Measurements from ENCODE around the gene HOXC10. TPM values are rescaled to one million over a fixed set of nuclear protein-coding genes. Genes with fewer than 3 reads are reported as not detected.

The HOXC10 gene
- total and polyA plus RNA-seq, 10 of the 15 experiments (the other 5 are each of a cell fraction or from before 2014, with no cell fraction given): 0.59 TPM; not detected in 9

DNA sequence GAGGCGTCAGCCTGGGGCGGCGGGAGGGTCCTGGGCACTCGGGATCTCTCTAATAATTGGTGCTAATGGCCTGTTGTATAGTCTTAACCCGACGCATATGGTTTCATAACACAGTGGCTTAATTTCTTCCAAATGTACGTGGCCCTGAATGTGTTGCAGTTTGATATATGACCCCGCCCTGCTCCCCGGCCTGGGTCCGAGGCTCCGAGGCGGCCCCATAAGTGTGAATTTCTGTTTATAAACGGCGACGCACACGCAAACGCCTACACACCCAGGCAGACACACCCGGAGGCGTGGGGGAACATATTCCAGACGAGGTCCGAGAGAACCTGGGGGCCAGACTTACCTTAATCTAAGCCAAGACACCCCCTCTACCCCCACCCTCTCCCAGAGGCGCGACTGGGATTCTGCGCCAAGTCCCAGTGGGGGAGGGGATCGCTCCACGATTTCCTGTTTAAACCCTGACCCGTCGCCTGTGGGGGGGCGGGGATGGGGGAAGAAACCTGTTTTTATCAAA, 33.6 kb downstream of the HOXC10 start:
- intact Hi-C loops (cut with micrococcal nuclease; ENCODE audit: unreplicated experiment): loop anchor here (1.0 kb wide), 1 partner anchor 35 kb away; the partner anchor contains the start of gene HOXC4
- Histone ChIP-seq H3K36me3 (ENCODE audit: control insufficient read depth in 2 of 2, insufficient read depth in 2 of 2, low read length in 1 of 2) (no peaks in the 10 kb centered on the region), H3K79me2 (ENCODE audit: control insufficient read depth, insufficient read depth, low read length) (no peaks in the 10 kb centered on the region), H3K27me3 (replicated peaks in 1 of 2; ENCODE audit: control insufficient read depth in 2 of 2, insufficient read depth in 2 of 2, low read length in 1 of 2) (peaks cover 6 to 24% of the 10 kb centered on the region in 2 experiments), H3K4me2 (ENCODE audit: control insufficient read depth, insufficient read depth) (peak overlapping the region; percentile 95), H4K20me1 (ENCODE audit: control insufficient read depth, insufficient read depth) (no peaks in the 10 kb centered on the region; the same call in 1 of the 2 replicates), H3K4me1 (ENCODE audit: control insufficient read depth, insufficient read depth, low read length) (peaks cover 21% of the 10 kb centered on the region), H2AFZ (ENCODE audit: control insufficient read depth, low read depth, low read length) (peak overlapping the region; percentile 89), H3K27ac (ENCODE audit: control insufficient read depth, insufficient read depth) (peak overlapping the region; percentile 80), H3K9ac (ENCODE audit: control insufficient read depth, insufficient read depth, low read length) (peak overlapping the region; percentile 93), H3K4me3 (peak overlapping the region; percentile 88), H3K9me3 (replicated peaks; ENCODE audit: control insufficient read depth, insufficient read depth, low read length) (no peaks in the 10 kb centered on the region)
- BruUV-seq (replicated peaks): TSS peak; percentile 97
- ATAC-seq (peak; percentile 2; the same call in 2 of the 3 replicates), FAIRE-seq (no peak), DNase-seq (ENCODE audit: low read depth, low spot score) (no peak)
- ChIA-PET POLR2A (interaction anchor here (1.1 kb wide), 1 partner anchor 180 kb away, joined by 3 read pairs; no protein-coding TSS in a partner anchor), SMC1A (ENCODE audit: uncharacterized antibody, unreplicated experiment) (no interaction called here), CTCF (interaction anchor here (3.5 kb wide), 1 partner anchor 11 kb away, joined by 27 read pairs; the partner anchor contains the start of gene HOXC8), RAD21 (ENCODE audit: unreplicated experiment) (interaction anchor here (1.6 to 1.8 kb wide), 2 partner anchors 14 to 171 kb away, joined by 17 to 21 read pairs; partner anchors contain the start of genes HOXC5 and SMUG1)
- TF ChIP-seq ZBED1 (IDR thresholded peaks at IDR 0.05; ENCODE audit: borderline replicate concordance) (no peak; the same call in 1 of the 2 replicates), CHD2 (IDR thresholded peaks at IDR 0.05; ENCODE audit: borderline replicate concordance, low read depth, low read length) (0 out of 2 replicates have a peak, but pooled peaks have one; percentile 37), IKZF2 (IDR thresholded peaks at IDR 0.05) (peak in 1 of 2 experiments; percentile 1; a peak in 1 of 4 replicates), BACH1 (IDR thresholded peaks at IDR 0.05; ENCODE audit: borderline replicate concordance) (0 out of 2 replicates have a peak, but pooled peaks have one; percentile 17), CBX3 (IDR thresholded peaks at IDR 0.05; ENCODE audit: borderline replicate concordance, low read depth) (no peak), ZNF217 (IDR thresholded peaks at IDR 0.05) (0 out of 2 replicates have a peak, but pooled peaks have one; percentile 8), NBN (IDR thresholded peaks at IDR 0.05) (0 out of 2 replicates have a peak, but pooled peaks have one; percentile 2), SMAD1 (IDR thresholded peaks at IDR 0.05; ENCODE audit: low read depth, partially characterized antibody) (peak; percentile 8), RFX5 (IDR thresholded peaks at IDR 0.05; ENCODE audit: low read depth, low read length) (no peak), EED (IDR thresholded peaks at IDR 0.05; ENCODE audit: low read depth) (no peak), ZNF207 (IDR thresholded peaks at IDR 0.05; ENCODE audit: borderline replicate concordance) (0 out of 2 replicates have a peak, but pooled peaks have one; percentile 58), PAX5 (IDR thresholded peaks at IDR 0.05; ENCODE audit: borderline replicate concordance, low read depth, low read length) (no peak), RCOR1 (conservative IDR thresholded peaks at IDR 0.05; ENCODE audit: low read depth, low read length) (0 out of 2 replicates have a peak, but pooled peaks have one; percentile 7), CREB1 (IDR thresholded peaks at IDR 0.05; ENCODE audit: low read depth) (0 out of 2 replicates have a peak, but pooled peaks have one; percentile 11)
- TF ChIP-seq, protein P1, sequence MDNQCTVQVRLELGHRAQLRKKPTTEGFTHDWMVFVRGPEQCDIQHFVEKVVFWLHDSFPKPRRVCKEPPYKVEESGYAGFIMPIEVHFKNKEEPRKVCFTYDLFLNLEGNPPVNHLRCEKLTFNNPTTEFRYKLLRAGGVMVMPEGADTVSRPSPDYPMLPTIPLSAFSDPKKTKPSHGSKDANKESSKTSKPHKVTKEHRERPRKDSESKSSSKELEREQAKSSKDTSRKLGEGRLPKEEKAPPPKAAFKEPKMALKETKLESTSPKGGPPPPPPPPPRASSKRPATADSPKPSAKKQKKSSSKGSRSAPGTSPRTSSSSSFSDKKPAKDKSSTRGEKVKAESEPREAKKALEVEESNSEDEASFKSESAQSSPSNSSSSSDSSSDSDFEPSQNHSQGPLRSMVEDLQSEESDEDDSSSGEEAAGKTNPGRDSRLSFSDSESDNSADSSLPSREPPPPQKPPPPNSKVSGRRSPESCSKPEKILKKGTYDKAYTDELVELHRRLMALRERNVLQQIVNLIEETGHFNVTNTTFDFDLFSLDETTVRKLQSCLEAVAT (IDR thresholded peaks at IDR 0.05): peak; percentile 62; the same call in 1 of the 2 replicates
- WGBS (ENCODE audit: insufficient coverage, insufficient replicate concordance, low lambda C conversion rate, missing lambda C conversion rate): 50% methylated on average over 24 of the region's 29 CpGs
- in situ Hi-C loops (cut with MboI): no loop called here
